Muscle layer of duodenum (tissue), 2 donors: Measurements from ENCODE around the gene MYRIP.

Experiments
- H3K27ac ChIP-seq: one replicate; pipeline ENCODE4 v1.7.0; 2013; ENCODE audit warnings: mild to moderate bottlenecking, low read length
- H3K27me3 ChIP-seq: one replicate; pipeline ENCODE4 v1.7.0; 2013; ENCODE audit warnings: low read depth, mild to moderate bottlenecking, control low read depth, low read length
- H3K36me3 ChIP-seq, 2 donors: one replicate each; pipeline ENCODE4 v1.7.0; 2013; ENCODE audit warnings: low read length in 2 of 2, control low read depth in 1 of 2, mild to moderate bottlenecking in 1 of 2; ENCODE audit not compliant: insufficient read depth in 2 of 2, control insufficient read depth in 1 of 2
- H3K4me1 ChIP-seq, 2 donors: one replicate each; pipeline ENCODE4 v1.7.0; 2013; ENCODE audit warnings: low read length in 2 of 2, mild to moderate bottlenecking in 2 of 2, control low read depth in 1 of 2, moderate library complexity in 1 of 2; ENCODE audit not compliant: insufficient read depth in 2 of 2, control insufficient read depth in 1 of 2
- H3K4me3 ChIP-seq, 2 donors: one replicate each; pipeline ENCODE4 v1.7.0; 2013; ENCODE audit warnings: low read length in 2 of 2, low read depth in 1 of 2, mild to moderate bottlenecking in 1 of 2
- H3K9me3 ChIP-seq, 2 donors: one replicate each; pipeline ENCODE4 v1.7.0; 2013; ENCODE audit warnings: low read length in 2 of 2, control low read depth in 1 of 2, mild to moderate bottlenecking in 1 of 2; ENCODE audit not compliant: control insufficient read depth in 1 of 2
- donor health status: healthy.

Gene MYRIP

GRCh38 chr3:40226636-40227035, 417.2 kb downstream of the MYRIP start:
- Histone ChIP-seq H3K27me3 (no peaks in the 10 kb centered on the region), H3K4me3 (no peak overlapping the region), H3K36me3 (no peaks in the 10 kb centered on the region), H3K4me1 (no peaks in the 10 kb centered on the region), H3K9me3 (no peaks in the 10 kb centered on the region), H3K27ac (no peak overlapping the region)

- Histone ChIP-seq H3K27ac (no peak overlapping the region), H3K4me3 (no peak overlapping the region), H3K4me1 (no peaks in the 10 kb centered on the region), H3K36me3 (peaks cover 0 to 9% of the 10 kb centered on the region in 2 donors), H3K9me3 (peaks cover 0 to 6% of the 10 kb centered on the region in 2 donors), H3K27me3 (no peaks in the 10 kb centered on the region)
These were observed 419.5 kb downstream of the MYRIP start for GRCh38 chr3:40228792-40229350.

GRCh38 chr3:40229386-40229785, 420.0 kb downstream of the MYRIP start:
- H3K4me1 ChIP-seq, result no peaks in the 10 kb centered on the region
- no peaks in the 10 kb centered on the region for H3K27me3 ChIP-seq
- H3K4me3 ChIP-seq, result no peak overlapping the region
- H3K27ac ChIP-seq, result no peak overlapping the region
- H3K9me3 ChIP-seq, result peaks cover 0 to 6% of the 10 kb centered on the region in 2 donors
- H3K36me3 ChIP-seq, result peaks cover 0 to 11% of the 10 kb centered on the region in 2 donors

- peaks cover 0 to 6% of the 10 kb centered on the region in 2 donors for H3K9me3 ChIP-seq
- H3K27ac ChIP-seq, result no peak overlapping the region
- no peaks in the 10 kb centered on the region for H3K27me3 ChIP-seq
- H3K4me1 ChIP-seq, result no peaks in the 10 kb centered on the region
- no peak overlapping the region for H3K4me3 ChIP-seq
- peaks cover 0 to 11% of the 10 kb centered on the region in 2 donors for H3K36me3 ChIP-seq
These were observed 420.6 kb downstream of the MYRIP start for GRCh38 chr3:40229963-40230362.

GRCh38 chr3:40230382-40230781, 421.0 kb downstream of the MYRIP start:
- peaks cover 0 to 6% of the 10 kb centered on the region in 2 donors for H3K9me3 ChIP-seq
- no peaks in the 10 kb centered on the region for H3K27me3 ChIP-seq
- H3K27ac ChIP-seq, result no peak overlapping the region
- no peak overlapping the region for H3K4me3 ChIP-seq
- H3K36me3 ChIP-seq, result peaks cover 0 to 11% of the 10 kb centered on the region in 2 donors
- H3K4me1 ChIP-seq, result no peaks in the 10 kb centered on the region

- Histone ChIP-seq H3K36me3 (peaks cover 0 to 11% of the 10 kb centered on the region in 2 donors), H3K4me1 (no peaks in the 10 kb centered on the region), H3K27ac (no peak overlapping the region), H3K9me3 (peaks cover 0 to 6% of the 10 kb centered on the region in 2 donors), H3K4me3 (no peak overlapping the region), H3K27me3 (no peaks in the 10 kb centered on the region)
These were observed 423.2 kb downstream of the MYRIP start for GRCh38 chr3:40232626-40233025.

GRCh38 chr3:40237159-40237558, 427.8 kb downstream of the MYRIP start:
- peaks cover 0 to 6% of the 10 kb centered on the region in 2 donors for H3K9me3 ChIP-seq
- no peaks in the 10 kb centered on the region for H3K4me1 ChIP-seq
- no peak overlapping the region for H3K27ac ChIP-seq
- H3K27me3 ChIP-seq, result no peaks in the 10 kb centered on the region
- no peak overlapping the region for H3K4me3 ChIP-seq
- H3K36me3 ChIP-seq, result peaks cover 0 to 11% of the 10 kb centered on the region in 2 donors

- H3K27ac ChIP-seq, result no peak overlapping the region
- H3K4me3 ChIP-seq, result no peak overlapping the region
- H3K4me1 ChIP-seq, result no peaks in the 10 kb centered on the region
- peaks cover 0 to 6% of the 10 kb centered on the region in 2 donors for H3K9me3 ChIP-seq
- no peaks in the 10 kb centered on the region for H3K27me3 ChIP-seq
- H3K36me3 ChIP-seq, result peaks cover 0 to 11% of the 10 kb centered on the region in 2 donors
These were observed 428.6 kb downstream of the MYRIP start for GRCh38 chr3:40237889-40238571.

- Histone ChIP-seq H3K4me3 (no peak overlapping the region), H3K27me3 (no peaks in the 10 kb centered on the region), H3K9me3 (no peaks in the 10 kb centered on the region), H3K36me3 (no peaks in the 10 kb centered on the region), H3K4me1 (no peaks in the 10 kb centered on the region), H3K27ac (no peak overlapping the region)
These were observed 431.5 kb downstream of the MYRIP start for GRCh38 chr3:40240921-40241320.

- Histone ChIP-seq H3K27ac (no peak overlapping the region), H3K9me3 (no peaks in the 10 kb centered on the region), H3K4me3 (no peak overlapping the region), H3K27me3 (no peaks in the 10 kb centered on the region), H3K4me1 (no peaks in the 10 kb centered on the region), H3K36me3 (no peaks in the 10 kb centered on the region)
These were observed 432.8 kb downstream of the MYRIP start for GRCh38 chr3:40242216-40242615.

GRCh38 chr3:40242638-40243037, 433.2 kb downstream of the MYRIP start:
- H3K27me3 ChIP-seq, result no peaks in the 10 kb centered on the region
- no peaks in the 10 kb centered on the region for H3K4me1 ChIP-seq
- H3K4me3 ChIP-seq, result no peak overlapping the region
- H3K36me3 ChIP-seq, result no peaks in the 10 kb centered on the region
- H3K9me3 ChIP-seq, result no peaks in the 10 kb centered on the region
- H3K27ac ChIP-seq, result no peak overlapping the region

GRCh38 chr3:40243056-40243455, 433.6 kb downstream of the MYRIP start:
- Histone ChIP-seq H3K4me3 (no peak overlapping the region), H3K27me3 (no peaks in the 10 kb centered on the region), H3K27ac (no peak overlapping the region), H3K36me3 (no peaks in the 10 kb centered on the region), H3K9me3 (no peaks in the 10 kb centered on the region), H3K4me1 (no peaks in the 10 kb centered on the region)
